Measurements from ENCODE around the gene IL20RA. TPM values are rescaled to one million over a fixed set of nuclear protein-coding genes. Genes with fewer than 3 reads are reported as not detected.

Gene IL20RA
- total and polyA plus RNA-seq, 2 donors (not counting 3 experiments of a cell fraction or from before 2014, with no cell fraction given) = not detected

GRCh38 chr6:137015943-137016342 is 28.8 kb downstream of the IL20RA start:
- H3K27ac ChIP-seq (ENCODE audit: insufficient read depth, low read depth, low read length) = no peak overlapping the region
- CTCF ChIA-PET = interaction anchor here (1.7 kb wide), 1 partner anchor 170 kb away, joined by 5 read pairs; no protein-coding TSS in a partner anchor
- dilution Hi-C loops (cut with MboI; ENCODE audit: extremely low pct_ligation_motif_present, low sequenced_read_pairs) = no loop called here

More at GRCh38 chr6:137015943-137016342, 28.8 kb downstream of the IL20RA start:
- Histone ChIP-seq H3K4me2 (ENCODE audit: insufficient read depth, low read length) (no peak overlapping the region), H3K4me1 (ENCODE audit: control insufficient read depth, extremely low read depth, insufficient read depth, low read length) (no peaks in the 10 kb centered on the region), H3K36me3 (ENCODE audit: control insufficient read depth in 2 of 2, extremely low read depth in 1 of 2, insufficient read depth in 2 of 2, low read length in 2 of 2) (no peaks in the 10 kb centered on the region), H3K4me3 (replicated peaks in 1 of 3; ENCODE audit: insufficient read depth in 1 of 3, low read depth in 1 of 3, low read length in 3 of 3) (no peak overlapping the region), H2AFZ (ENCODE audit: low read depth, low read length) (no peak overlapping the region), H3K27me3 (ENCODE audit: control insufficient read depth in 2 of 2, insufficient read depth in 2 of 2, low read length in 2 of 2) (peaks cover 5 to 21% of the 10 kb centered on the region in 2 experiments), H3K79me2 (ENCODE audit: control insufficient read depth, insufficient read depth, low read length) (no peaks in the 10 kb centered on the region), H4K20me1 (replicated peaks; ENCODE audit: control insufficient read depth, extremely low read depth, insufficient read depth, low read length) (no peaks in the 10 kb centered on the region), H3K9me3 (replicated peaks; ENCODE audit: control insufficient read depth, insufficient read depth, low read length) (no peaks in the 10 kb centered on the region), H3K9ac (replicated peaks; ENCODE audit: extremely low read depth, insufficient read depth, low read length) (no peak overlapping the region), H3K9me1 (replicated peaks; ENCODE audit: control insufficient read depth, extremely low read depth, insufficient read depth, low read length) (no peaks in the 10 kb centered on the region)
- FAIRE-seq = no peak
- no peak for TF ChIP-seq JUN (IDR thresholded peaks at IDR 0.05; ENCODE audit: borderline replicate concordance, insufficient read depth, insufficient read length, low read depth)
- no peak for TF ChIP-seq CTCF (IDR thresholded peaks at IDR 0.05; ENCODE audit: extremely low read depth in 1 of 2, insufficient read depth in 1 of 2, low read depth in 1 of 2, low read length in 2 of 2)
- TF ChIP-seq POLR2AphosphoS5 (IDR thresholded peaks at IDR 0.05; ENCODE audit: insufficient read depth, low read depth, low read length) = no peak
- no peak for TF ChIP-seq FOS (IDR thresholded peaks at IDR 0.05; ENCODE audit: borderline replicate concordance, insufficient read depth, low read length)
- TF ChIP-seq GATA2 (IDR thresholded peaks at IDR 0.05; ENCODE audit: insufficient read depth, insufficient read length, low read depth, low read length) = no peak
- TF ChIP-seq MYC (IDR thresholded peaks at IDR 0.05; ENCODE audit: low read depth, low read length) = no peak
- no peak for TF ChIP-seq EZH2 (IDR thresholded peaks at IDR 0.05; ENCODE audit: borderline replicate concordance, low read depth, low read length, severe bottlenecking)
- TF ChIP-seq POLR2A (IDR thresholded peaks at IDR 0.05; ENCODE audit: low read depth, low read length) = no peak
- TF ChIP-seq MAX (IDR thresholded peaks at IDR 0.05; ENCODE audit: insufficient read depth, insufficient read length) = no peak
- no peak for DNase-seq (ENCODE audit: low read depth, low spot score)
- POLR2A ChIA-PET = no interaction called here
- intact Hi-C loops (cut with micrococcal nuclease) = no loop called here
- BruUV-seq (replicated peaks) = no TSS peak

Data from endothelial cell of umbilical vein (primary cell).